ENCODE results near the gene BORCS6.
A peak's percentile ranks its signal among the peaks of the same experiment; 100 is the strongest.

The BORCS6 gene

DNA sequence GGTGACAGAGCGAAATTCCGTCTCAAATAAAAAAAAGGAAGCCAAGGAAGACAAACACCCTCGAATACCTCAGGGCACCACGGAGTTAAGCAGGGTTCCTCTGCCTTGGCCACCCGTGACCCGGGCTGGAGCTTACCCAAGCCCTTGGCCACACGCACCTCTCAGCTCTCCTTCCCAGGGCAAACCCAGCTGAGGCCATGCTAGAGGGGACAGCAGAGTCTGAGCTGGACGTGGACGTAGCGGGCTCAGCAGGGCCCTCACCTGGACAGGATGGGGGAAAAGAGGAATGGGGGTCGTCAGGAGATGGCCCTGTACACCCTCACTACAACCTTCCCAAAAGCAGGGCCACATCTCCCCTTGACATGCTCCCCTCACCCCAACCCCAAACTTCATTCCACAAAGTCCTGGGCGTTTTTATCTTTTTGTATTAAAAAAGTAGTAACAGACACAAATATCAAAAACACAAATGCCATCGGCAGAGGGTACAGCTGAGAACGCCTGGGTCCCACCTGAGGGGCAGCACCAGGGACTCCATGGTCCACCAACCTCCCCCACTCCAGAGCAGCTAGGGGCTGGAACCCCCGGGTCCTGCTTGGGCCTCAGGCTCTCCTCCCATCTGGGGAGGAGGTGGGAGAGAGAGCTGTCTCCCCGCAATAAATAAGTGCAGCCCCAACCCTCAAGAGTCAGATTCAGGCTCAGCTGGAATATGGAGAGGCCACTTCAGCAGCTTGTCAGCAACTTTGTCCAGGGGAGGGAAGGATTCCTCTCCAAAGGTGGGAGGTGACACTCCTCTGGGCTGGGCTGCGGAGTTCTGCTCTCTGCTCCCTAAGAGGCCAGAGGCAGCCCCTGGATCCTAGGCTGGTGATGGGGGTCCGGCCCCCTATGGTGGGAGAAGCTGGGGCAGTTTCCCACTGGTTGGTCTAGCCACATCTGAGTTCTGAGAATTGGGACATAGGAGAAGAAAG is 49.6 kb downstream of the BORCS6 start:
- DNase-seq: no peak

DNA sequence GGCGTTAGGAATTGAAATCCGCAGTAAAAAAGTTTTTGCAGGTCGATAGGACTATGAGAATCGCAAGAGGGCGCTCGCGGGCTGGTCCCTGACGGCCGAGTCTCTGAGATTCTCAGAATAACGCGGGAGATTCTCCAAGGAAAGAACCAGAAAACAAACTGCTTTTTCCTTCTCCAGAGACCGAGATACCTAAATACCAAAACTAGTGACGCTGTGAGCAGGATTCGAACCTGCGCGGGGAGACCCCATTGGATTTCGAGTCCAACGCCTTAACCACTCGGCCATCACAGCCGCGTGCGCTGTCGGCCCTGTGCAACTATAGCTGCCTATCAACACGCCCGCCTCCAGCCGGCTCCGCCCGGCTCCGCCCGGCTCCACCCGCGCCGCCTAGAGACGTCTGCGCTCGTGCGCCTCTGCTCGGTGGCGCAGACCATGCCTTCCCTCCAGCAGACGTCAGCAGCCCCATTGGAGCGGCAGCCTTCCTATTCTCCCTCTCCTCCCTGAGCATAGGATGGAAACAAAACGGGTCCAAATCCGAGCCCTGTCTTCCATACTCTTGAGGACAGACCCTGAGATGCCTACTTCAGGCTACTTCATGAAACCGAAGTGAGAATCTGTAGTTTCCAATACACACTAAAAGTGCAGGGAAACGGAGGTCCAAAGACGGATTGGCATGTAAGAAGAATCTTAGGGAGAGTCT is 51.2 kb downstream of the BORCS6 start:
- peak; percentile 97 for DNase-seq

DNA sequence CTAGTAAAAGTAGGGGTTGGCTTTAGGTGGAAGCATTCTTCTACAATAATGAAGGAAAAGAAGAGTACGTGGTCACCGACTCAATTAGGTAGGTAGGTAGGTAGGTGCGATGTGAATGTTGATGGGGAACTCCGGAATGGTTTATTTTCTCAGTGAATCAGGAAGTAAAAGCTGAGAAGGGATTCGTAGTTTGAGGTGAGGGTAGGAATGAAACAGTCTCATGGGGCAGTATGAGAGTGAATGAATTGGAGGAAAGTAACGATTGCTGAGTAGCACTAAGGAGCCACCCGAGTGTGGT is 51.7 kb downstream of the BORCS6 start:
- DNase-seq: no peak
